ENCODE data around the gene KCNJ1.

KCNJ1 gene

GRCh38 chr11:128848815-128849455, 18.2 kb downstream of the KCNJ1 start:
- peak; percentile 60 to 72 for DNase-seq (ENCODE audit: low read depth in 2 of 2)

GRCh38 chr11:128846985-128847384, 20.1 kb downstream of the KCNJ1 start:
- DNase-seq (ENCODE audit: low read depth in 2 of 2), result no peak

- no peak for DNase-seq (ENCODE audit: low read depth in 2 of 2)
These were observed 21.7 kb downstream of the KCNJ1 start for GRCh38 chr11:128845334-128845780.

GRCh38 chr11:128843198-128843785, 23.8 kb downstream of the KCNJ1 start:
- no peak for DNase-seq (ENCODE audit: low read depth in 2 of 2)

- no peak for DNase-seq (ENCODE audit: low read depth in 2 of 2)
These were observed 25.5 kb downstream of the KCNJ1 start for GRCh38 chr11:128841461-128842072.

- no peak for DNase-seq (ENCODE audit: low read depth in 2 of 2)
These were observed 26.3 kb downstream of the KCNJ1 start for GRCh38 chr11:128840783-128841182.

GRCh38 chr11:128840137-128840536, 27.0 kb downstream of the KCNJ1 start:
- DNase-seq (ENCODE audit: low read depth in 2 of 2), result no peak

- DNase-seq (ENCODE audit: low read depth in 2 of 2), result no peak
These were observed 28.0 kb downstream of the KCNJ1 start for GRCh38 chr11:128839081-128839480.

- no peak for DNase-seq (ENCODE audit: low read depth in 2 of 2)
These were observed 29.5 kb downstream of the KCNJ1 start for GRCh38 chr11:128837627-128838026.

GRCh38 chr11:128835741-128836430, 31.2 kb downstream of the KCNJ1 start:
- DNase-seq (ENCODE audit: low read depth in 2 of 2), result no peak

- no peak for DNase-seq (ENCODE audit: low read depth in 2 of 2)
These were observed 32.9 kb downstream of the KCNJ1 start for GRCh38 chr11:128834157-128834556.

- DNase-seq (ENCODE audit: low read depth in 2 of 2), result no peak
These were observed 35.0 kb downstream of the KCNJ1 start for GRCh38 chr11:128832121-128832497.

- DNase-seq (ENCODE audit: low read depth in 2 of 2), result peak; percentile 77 to 85
These were observed 35.6 kb downstream of the KCNJ1 start for GRCh38 chr11:128831174-128832120.

GRCh38 chr11:128830290-128831173, 36.6 kb downstream of the KCNJ1 start:
- no peak for DNase-seq (ENCODE audit: low read depth in 2 of 2)

GRCh38 chr11:128828350-128828749, 38.7 kb downstream of the KCNJ1 start:
- no peak for DNase-seq (ENCODE audit: low read depth in 2 of 2)

- DNase-seq (ENCODE audit: low read depth in 2 of 2), result no peak
These were observed 39.8 kb downstream of the KCNJ1 start for GRCh38 chr11:128827191-128827893.

GRCh38 chr11:128825050-128825784, 41.9 kb downstream of the KCNJ1 start:
- no peak for DNase-seq (ENCODE audit: low read depth in 2 of 2)

- DNase-seq (ENCODE audit: low read depth in 2 of 2), result no peak
These were observed 42.7 kb downstream of the KCNJ1 start for GRCh38 chr11:128824191-128825049.
